ENCODE measurements around the gene SUMF2. TPM values are rescaled to one million over a fixed set of nuclear protein-coding genes. Genes with fewer than 3 reads are reported as not detected.
"Not testable (repeated sequence)": the region's sequence is repeated elsewhere in the genome, so short reads cannot be mapped to it uniquely, and the experiment has no call there.

Gene SUMF2
- total RNA-seq, 1 experiment from 2014 or later: 173 TPM

DNA sequence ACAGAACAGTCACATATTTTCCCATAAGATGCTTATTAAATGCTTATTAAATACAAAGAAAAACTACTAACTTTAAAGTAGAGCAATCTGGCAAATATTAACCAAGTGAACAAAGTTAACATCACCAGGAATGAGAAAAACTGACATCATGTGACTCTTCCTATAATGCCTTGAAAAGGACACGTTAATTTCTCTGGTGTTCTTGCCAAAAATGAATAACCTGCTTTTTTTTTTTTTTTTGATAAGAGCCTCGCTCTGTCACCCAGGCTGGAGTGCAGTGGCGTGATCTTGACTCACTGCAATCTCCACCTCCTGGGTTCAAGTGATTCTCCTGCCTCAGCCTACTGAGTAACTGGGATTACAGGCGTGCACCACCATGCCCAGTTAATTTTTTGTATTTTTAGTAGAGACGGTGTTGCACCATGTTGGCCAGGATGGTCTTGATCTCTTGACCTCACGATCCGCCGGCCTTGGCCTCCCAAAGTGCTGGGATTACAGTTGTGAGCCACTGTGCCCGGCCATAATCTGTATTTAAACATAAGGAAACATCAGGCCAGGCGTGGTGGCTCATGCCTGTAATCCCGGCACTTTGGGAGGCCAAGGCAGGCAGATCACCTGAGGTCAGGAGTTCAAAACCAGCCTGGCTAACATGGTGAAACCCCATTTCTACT lies 16.5 kb upstream of the SUMF2 start:
- RAD21 ChIA-PET (ENCODE audit: low non-redundant PET in 1 of 2, low total read pairs in 2 of 2, uncharacterized antibody in 2 of 2, unreplicated experiment in 2 of 2); DNase-seq (ENCODE audit: low read depth, low spot score); H3K9me2 ChIP-seq (ENCODE audit: insufficient read depth); H3K27ac ChIP-seq (ENCODE audit: low read depth, low read length); H3K27me3 ChIP-seq (ENCODE audit: insufficient read depth, low read length); H3K9ac ChIP-seq (ENCODE audit: low read length); ATAC-seq; H3K4me3 ChIP-seq (replicated peaks in 1 of 2; ENCODE audit: low read depth in 1 of 2, low read length in 2 of 2); BruUV-seq (replicated peaks); CTCF ChIA-PET; H3K9me3 ChIP-seq (ENCODE audit: control insufficient read depth in 1 of 2, insufficient read depth in 1 of 2, low read depth in 1 of 2, low read length in 2 of 2); POLR2A ChIA-PET; H3K36me3 ChIP-seq (ENCODE audit: control insufficient read depth in 1 of 2, insufficient read depth in 2 of 2, low read length in 2 of 2); H2AFZ ChIP-seq (ENCODE audit: low read depth, low read length, poor library complexity, severe bottlenecking); H3K4me2 ChIP-seq (ENCODE audit: low read length); H4K20me1 ChIP-seq (ENCODE audit: insufficient read depth): not testable (repeated sequence)
- Histone ChIP-seq H3K79me2 (ENCODE audit: insufficient read depth, low read length) (peaks cover 83% of the 10 kb centered on the region), H3K4me1 (ENCODE audit: control insufficient read depth in 1 of 2, insufficient read depth in 2 of 2, low read length in 2 of 2) (peaks cover 16 to 23% of the 10 kb centered on the region in 2 experiments)
- intact Hi-C loops (cut with micrococcal nuclease): loop anchor here (2.0 kb wide), 1 partner anchor 13 kb away; no protein-coding TSS in a partner anchor

- Histone ChIP-seq H3K9me2 (ENCODE audit: insufficient read depth) (no peaks in the 10 kb centered on the region), H3K27me3 (ENCODE audit: insufficient read depth, low read length) (no peaks in the 10 kb centered on the region), H3K36me3 (ENCODE audit: control insufficient read depth in 1 of 2, insufficient read depth in 2 of 2, low read length in 2 of 2) (peaks cover 5 to 11% of the 10 kb centered on the region in 2 experiments; a peak in 3 of 4 replicates), H3K9me3 (ENCODE audit: control insufficient read depth in 1 of 2, insufficient read depth in 1 of 2, low read depth in 1 of 2, low read length in 2 of 2) (no peaks in the 10 kb centered on the region), H3K4me3 (replicated peaks in 1 of 2; ENCODE audit: low read depth in 1 of 2, low read length in 2 of 2) (no peak overlapping the region), H3K27ac (ENCODE audit: low read depth, low read length) (peak overlapping the region; percentile 37), H4K20me1 (ENCODE audit: insufficient read depth) (no peaks in the 10 kb centered on the region), H3K79me2 (ENCODE audit: insufficient read depth, low read length) (peaks cover 89% of the 10 kb centered on the region), H3K4me2 (ENCODE audit: low read length) (peak overlapping the region; percentile 94), H3K9ac (ENCODE audit: low read length) (0 out of 2 replicates have a peak overlapping the region, but pooled peaks have one; percentile 27), H3K4me1 (ENCODE audit: control insufficient read depth in 1 of 2, insufficient read depth in 2 of 2, low read length in 2 of 2) (peaks cover 22 to 30% of the 10 kb centered on the region in 2 experiments), H2AFZ (ENCODE audit: low read depth, low read length, poor library complexity, severe bottlenecking) (no peak overlapping the region)
- intact Hi-C loops (cut with micrococcal nuclease): loop anchor here (2.0 kb wide), 1 partner anchor 13 kb away; no protein-coding TSS in a partner anchor
- ChIA-PET RAD21 (ENCODE audit: low non-redundant PET in 1 of 2, low total read pairs in 2 of 2, uncharacterized antibody in 2 of 2, unreplicated experiment in 2 of 2) (interaction anchor here in 1 of 2 experiments (0.9 kb wide), 1 partner anchor 14 kb away, joined by 3 read pairs; no protein-coding TSS in a partner anchor), POLR2A (interaction anchor here (1.0 kb wide), 1 partner anchor 14 kb away, joined by 3 read pairs; no protein-coding TSS in a partner anchor), CTCF (no interaction called here)
- no TSS peak for BruUV-seq (replicated peaks)
- ATAC-seq (no peak), DNase-seq (ENCODE audit: low read depth, low spot score) (no peak)
- no peak for TF ChIP-seq ZFX (IDR thresholded peaks at IDR 0.05)
- no peak for TF ChIP-seq CBX3 (IDR thresholded peaks at IDR 0.05; ENCODE audit: low read depth)
- TF ChIP-seq EGR1 (IDR thresholded peaks at IDR 0.05; ENCODE audit: low read depth): no peak
- no peak for TF ChIP-seq MAX (IDR thresholded peaks at IDR 0.05)
- TF ChIP-seq, protein P1, sequence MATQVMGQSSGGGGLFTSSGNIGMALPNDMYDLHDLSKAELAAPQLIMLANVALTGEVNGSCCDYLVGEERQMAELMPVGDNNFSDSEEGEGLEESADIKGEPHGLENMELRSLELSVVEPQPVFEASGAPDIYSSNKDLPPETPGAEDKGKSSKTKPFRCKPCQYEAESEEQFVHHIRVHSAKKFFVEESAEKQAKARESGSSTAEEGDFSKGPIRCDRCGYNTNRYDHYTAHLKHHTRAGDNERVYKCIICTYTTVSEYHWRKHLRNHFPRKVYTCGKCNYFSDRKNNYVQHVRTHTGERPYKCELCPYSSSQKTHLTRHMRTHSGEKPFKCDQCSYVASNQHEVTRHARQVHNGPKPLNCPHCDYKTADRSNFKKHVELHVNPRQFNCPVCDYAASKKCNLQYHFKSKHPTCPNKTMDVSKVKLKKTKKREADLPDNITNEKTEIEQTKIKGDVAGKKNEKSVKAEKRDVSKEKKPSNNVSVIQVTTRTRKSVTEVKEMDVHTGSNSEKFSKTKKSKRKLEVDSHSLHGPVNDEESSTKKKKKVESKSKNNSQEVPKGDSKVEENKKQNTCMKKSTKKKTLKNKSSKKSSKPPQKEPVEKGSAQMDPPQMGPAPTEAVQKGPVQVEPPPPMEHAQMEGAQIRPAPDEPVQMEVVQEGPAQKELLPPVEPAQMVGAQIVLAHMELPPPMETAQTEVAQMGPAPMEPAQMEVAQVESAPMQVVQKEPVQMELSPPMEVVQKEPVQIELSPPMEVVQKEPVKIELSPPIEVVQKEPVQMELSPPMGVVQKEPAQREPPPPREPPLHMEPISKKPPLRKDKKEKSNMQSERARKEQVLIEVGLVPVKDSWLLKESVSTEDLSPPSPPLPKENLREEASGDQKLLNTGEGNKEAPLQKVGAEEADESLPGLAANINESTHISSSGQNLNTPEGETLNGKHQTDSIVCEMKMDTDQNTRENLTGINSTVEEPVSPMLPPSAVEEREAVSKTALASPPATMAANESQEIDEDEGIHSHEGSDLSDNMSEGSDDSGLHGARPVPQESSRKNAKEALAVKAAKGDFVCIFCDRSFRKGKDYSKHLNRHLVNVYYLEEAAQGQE (IDR thresholded peaks at IDR 0.05; ENCODE audit: low read depth): no peak
- TF ChIP-seq ELF1 (IDR thresholded peaks at IDR 0.05; ENCODE audit: borderline replicate concordance, low read depth): no peak
- no peak for TF ChIP-seq EZH2phosphoT487 (IDR thresholded peaks at IDR 0.05; ENCODE audit: borderline replicate concordance)
- TF ChIP-seq RAD21 (IDR thresholded peaks at IDR 0.05; ENCODE audit: low read depth): no peak
- TF ChIP-seq CEBPB (IDR thresholded peaks at IDR 0.05; ENCODE audit: low read depth): no peak
- no peak for TF ChIP-seq POLR2A (IDR thresholded peaks at IDR 0.05; ENCODE audit: borderline replicate concordance, extremely low read depth, insufficient read depth, insufficient read length)
- TF ChIP-seq, protein P2, sequence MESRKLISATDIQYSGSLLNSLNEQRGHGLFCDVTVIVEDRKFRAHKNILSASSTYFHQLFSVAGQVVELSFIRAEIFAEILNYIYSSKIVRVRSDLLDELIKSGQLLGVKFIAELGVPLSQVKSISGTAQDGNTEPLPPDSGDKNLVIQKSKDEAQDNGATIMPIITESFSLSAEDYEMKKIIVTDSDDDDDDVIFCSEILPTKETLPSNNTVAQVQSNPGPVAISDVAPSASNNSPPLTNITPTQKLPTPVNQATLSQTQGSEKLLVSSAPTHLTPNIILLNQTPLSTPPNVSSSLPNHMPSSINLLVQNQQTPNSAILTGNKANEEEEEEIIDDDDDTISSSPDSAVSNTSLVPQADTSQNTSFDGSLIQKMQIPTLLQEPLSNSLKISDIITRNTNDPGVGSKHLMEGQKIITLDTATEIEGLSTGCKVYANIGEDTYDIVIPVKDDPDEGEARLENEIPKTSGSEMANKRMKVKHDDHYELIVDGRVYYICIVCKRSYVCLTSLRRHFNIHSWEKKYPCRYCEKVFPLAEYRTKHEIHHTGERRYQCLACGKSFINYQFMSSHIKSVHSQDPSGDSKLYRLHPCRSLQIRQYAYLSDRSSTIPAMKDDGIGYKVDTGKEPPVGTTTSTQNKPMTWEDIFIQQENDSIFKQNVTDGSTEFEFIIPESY (IDR thresholded peaks at IDR 0.05; ENCODE audit: extremely low read depth, insufficient replicate concordance, low read length): no peak
- TF ChIP-seq POLR2AphosphoS5 (IDR thresholded peaks at IDR 0.05; ENCODE audit: low read depth, low read length): no peak
- no peak for TF ChIP-seq SIN3A (IDR thresholded peaks at IDR 0.05; ENCODE audit: low read depth)
- no peak for TF ChIP-seq SRF (IDR thresholded peaks at IDR 0.05; ENCODE audit: low read depth)
- TF ChIP-seq YY1 (IDR thresholded peaks at IDR 0.05; ENCODE audit: extremely low read depth, insufficient replicate concordance, low read depth, low read length): no peak
Measured at GRCh38 chr7:56048245-56048644, 15.8 kb upstream of the SUMF2 start.
